Activated CD4-positive, alpha-beta T cell treated with anti-CD3 and anti-CD28 coated beads, Interleukin-2, Interleukin-4, amounts not matched to agents 100 ng/mL and 50 ng/mL, durations not matched to agents 16 hours and 8 hours (primary cell): Measurements from ENCODE around the gene KRTAP5-9.
"Not testable (repeated sequence)": the region's sequence is repeated elsewhere in the genome, so short reads cannot be mapped to it uniquely, and the experiment has no call there.

ENCODE experiments used
- DNase-seq: peaks from one replicate; pipeline ENCODE4 v3.0.0-alpha.2; 2020; ENCODE audit warnings: low spot score

Gene KRTAP5-9

GRCh38 chr11:71585673-71586072 lies 37.5 kb downstream of the KRTAP5-9 start:
- DNase-seq = not testable (repeated sequence)

- not testable (repeated sequence) for DNase-seq
Observed at GRCh38 chr11:71588314-71588713, 40.1 kb downstream of the KRTAP5-9 start.

- peak; percentile 74 for DNase-seq
Observed at GRCh38 chr11:71588822-71589545, 40.8 kb downstream of the KRTAP5-9 start.

- DNase-seq = not testable (repeated sequence)
Observed at GRCh38 chr11:71589546-71589920, 41.3 kb downstream of the KRTAP5-9 start.
